GM19043 (cell line): Measurements from ENCODE around the gene NKG7.

Source experiments
- ATAC-seq: cut with Tn5 transposase; IDR thresholded peaks from one replicate; pipeline ENCODE4 v1.9.1; 2021; ENCODE audit warnings: low read depth; ENCODE audit not compliant: unreplicated experiment

Gene NKG7

DNA sequence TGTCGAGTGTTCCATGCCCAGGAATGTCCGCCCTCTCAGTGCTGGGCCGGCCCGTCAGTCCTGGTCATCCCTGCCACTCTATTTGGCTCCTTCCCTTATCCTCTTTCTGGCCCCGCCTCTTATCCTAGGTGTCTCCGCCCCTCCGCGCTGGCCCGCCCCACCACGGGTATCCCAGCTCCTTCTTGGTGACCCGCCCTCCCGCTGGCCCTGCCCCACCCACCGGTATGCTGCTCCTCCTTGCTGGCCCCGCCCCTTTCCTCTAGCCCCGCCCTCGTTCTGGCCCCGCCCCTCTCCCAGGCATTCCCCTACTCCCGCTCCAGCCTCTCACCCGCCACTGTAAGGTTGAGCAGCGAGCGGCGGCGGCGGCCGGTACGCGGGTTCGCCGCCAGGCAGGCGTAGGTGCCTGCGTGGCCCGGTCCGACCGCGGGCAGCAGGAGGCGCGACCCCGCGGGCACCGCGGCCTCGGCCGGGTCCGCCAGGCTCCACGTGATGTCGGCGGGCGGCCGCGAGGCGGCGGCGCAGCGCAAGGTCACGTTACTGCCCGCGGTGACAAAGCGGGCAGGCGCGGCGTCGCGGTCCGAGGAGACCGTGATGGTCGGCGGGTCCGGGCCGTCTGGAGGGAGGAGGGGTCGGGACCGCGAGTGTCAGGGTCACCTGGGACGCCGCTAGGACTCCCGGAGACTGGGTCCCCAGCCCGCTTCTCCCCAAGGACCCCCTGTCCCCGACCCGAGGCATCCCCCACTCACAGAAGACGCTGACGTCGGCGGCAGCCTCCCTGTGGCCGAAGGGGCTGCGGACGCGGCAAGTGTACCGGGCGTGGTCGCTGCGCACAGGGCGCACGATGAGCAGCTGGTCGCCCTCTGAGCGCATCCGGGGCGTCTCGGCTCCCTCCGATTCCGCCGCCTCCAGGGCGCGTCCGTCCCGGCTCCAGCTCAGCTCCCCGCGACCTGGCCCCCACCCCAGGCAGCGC is 32.5 kb downstream of the NKG7 start:
- no peak for ATAC-seq

DNA sequence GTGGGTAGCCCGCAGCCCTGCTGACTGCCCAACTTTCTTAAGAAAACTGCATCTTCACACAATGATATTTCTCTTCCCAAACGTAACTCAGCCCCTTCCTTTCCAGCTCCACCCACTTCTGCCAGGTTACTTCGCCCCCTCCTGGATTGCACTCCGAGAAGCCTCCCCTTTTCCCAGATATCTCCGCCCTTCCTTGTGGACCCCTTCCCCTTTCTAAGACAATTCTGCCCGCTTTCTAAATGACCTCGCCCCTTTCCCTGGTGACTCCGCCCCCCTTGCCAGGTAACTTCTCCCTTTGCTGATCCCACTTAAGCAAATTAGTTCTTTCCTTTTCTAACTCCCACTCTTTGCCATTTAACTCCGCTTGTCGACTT is 33.2 kb downstream of the NKG7 start:
- no peak for ATAC-seq

DNA sequence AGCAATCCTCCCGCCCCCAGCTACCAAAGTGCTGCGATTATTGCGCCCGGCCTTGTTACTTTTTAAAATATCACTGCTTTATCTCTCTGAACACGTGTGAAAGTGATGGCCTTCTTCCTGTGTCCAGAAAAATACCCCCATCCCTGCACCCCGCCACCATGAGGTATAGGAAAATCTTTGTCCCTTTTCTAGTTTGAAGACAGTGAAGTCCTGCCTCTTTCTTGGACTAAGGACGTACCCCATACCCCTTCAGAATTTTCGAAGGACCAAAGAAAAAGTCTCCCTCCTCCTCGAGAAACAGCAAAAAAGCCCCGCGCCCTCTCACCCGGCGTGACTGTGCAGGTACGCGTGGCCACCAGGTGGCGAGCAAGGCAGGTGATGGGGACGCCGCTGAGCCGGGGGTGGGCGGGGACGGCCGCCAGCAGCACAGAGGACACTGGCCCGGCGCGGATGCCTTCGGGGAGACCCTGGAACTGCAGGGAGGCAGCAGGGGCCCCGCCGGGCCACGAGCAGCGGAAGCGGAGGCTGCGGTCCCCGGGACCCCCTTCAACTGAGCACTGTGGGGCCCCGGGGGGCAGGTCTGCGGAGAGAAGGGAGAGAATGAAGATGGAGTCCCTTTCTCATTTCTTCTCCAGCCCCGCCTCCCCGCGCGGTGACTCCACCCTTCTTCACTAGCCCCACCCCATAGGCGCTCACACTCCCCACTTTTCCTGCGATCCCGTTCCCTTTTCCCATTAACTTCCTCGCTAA is 33.7 kb downstream of the NKG7 start:
- peak; percentile 70 for ATAC-seq

DNA sequence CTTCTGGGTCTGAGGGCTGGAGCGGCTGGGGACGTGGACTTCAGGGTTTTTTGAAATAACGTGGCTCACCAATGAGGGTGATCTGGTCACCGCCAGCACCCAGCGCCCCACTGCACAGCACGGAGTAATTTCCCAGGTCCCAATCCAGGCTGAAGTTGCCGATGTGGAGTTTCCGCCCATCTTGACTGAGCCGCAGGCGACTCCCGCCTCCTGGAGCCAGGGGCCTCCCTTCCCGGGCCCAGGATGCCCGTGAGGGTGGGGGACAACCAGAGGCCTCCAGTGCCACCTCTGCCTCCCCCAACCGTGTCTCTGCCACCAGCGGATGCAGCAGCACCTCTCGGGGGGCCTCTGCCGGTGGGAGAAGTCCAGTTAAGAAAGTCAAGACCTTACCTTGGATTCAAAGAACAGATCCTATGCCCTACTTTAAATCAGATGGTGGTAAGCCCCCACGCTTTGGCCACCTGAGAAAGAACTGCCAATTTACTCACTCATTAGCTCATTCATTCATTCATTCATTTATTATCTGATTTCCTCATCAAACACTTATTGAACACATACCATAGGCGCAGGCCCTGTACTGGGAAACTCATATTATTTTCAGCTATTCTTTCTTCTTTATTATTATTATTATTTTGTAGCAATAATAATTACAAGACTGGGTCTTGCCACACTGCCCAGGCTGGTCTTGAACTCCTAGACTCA is 34.4 kb downstream of the NKG7 start:
- ATAC-seq = no peak

DNA sequence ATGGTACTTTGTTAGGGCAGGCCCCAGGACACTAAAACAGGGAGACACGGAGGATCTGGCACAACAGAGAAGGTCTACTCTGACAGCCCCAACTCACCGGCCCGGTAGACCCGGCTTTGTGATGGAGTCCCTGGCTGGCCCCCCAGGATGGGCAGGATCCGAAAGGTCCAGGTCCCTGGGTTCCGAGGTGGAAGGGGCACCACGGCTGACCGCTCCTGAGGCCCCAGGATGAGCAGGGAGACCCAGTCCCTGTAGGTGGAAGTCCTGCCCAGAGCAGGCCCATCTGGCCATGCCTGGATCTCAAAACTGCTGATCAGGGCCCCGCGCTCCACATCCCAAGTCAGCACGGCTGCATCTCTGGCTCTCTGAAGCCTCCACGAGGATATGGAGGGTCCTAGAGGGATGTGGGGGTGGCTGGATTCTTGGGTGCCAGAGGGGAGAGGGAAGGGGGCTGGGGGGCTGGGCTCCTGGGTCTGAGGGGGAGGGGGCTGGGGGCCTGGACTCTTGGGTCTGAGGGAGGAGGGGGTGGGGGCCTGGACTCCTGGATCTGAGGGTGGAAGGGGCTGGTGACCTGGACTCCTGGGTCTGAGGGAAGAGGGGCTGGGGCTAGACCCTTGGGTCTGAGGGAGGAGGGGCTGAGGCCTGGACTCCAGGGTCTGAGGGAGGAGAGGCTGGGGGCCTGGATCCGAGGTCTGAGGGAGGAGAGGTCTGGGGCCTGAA is 35.2 kb downstream of the NKG7 start:
- ATAC-seq = no peak

DNA sequence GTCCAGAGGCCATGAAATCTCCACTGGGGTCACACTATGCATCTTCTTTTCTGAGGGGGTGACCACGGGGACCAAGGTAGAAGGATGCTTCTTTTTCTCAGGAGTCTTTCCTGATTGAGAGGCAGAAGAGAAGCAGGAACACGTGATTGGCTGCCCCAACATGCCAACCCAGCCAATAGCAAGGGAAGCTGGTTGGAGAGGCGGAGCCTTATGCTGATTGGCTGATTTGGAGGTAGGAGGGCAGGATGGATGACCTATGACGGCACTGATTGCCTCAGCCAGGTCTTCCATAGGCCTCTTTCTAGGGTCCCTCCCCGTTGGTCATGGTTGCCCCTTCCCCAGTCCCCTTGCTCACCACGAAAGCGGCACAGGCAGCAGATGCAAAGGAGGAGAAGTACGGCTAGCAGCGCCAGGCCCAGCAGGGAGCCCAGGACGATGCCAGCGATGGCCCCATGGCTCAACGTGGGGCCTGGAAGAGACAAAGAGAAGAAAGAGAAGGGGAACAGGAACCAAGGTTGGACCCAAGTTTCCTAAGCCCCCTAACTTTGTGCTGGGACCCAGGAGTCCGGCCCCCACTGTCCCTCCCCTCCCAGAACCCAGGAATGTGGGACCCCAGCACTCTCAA is 38.5 kb downstream of the NKG7 start:
- no peak for ATAC-seq

DNA sequence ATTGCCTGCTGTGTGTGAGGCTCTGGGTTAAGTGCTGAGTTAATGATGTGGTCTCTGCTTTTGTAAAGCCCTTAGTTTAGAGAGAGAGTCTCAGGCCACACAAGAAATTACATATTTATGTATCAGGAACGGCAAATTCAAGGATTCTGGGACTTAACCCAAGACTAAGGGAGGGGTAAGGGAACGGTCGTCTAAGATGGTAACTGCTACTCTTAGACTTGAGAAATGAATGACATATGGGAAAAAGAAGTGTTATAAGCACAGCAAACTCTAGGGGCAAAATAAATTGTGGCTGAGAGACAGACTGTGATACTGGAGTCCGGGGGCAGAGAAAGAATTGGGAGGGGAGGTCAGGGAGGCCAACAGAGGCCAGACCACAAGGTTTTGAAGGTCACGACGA is 40.7 kb downstream of the NKG7 start:
- ATAC-seq = no peak

DNA sequence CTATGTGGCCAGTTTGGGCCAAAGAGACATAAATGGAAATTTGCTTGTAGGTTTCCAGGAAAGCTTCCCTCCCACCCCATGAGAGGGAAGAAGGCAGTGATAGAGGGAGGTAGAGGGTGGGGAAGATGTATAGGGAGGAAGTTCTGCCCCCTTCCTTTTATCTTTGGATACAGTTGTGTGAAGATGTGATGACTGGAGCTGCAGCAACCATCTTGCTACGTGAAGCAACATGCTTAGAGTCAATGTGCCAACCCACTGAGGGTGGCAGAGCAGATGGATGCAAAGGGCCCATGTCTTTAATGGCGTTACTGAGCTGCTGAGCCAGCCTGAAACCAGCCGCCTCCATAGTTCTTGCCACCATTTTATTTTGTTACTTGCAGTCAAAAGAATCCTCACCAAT is 41.3 kb downstream of the NKG7 start:
- no peak for ATAC-seq

DNA sequence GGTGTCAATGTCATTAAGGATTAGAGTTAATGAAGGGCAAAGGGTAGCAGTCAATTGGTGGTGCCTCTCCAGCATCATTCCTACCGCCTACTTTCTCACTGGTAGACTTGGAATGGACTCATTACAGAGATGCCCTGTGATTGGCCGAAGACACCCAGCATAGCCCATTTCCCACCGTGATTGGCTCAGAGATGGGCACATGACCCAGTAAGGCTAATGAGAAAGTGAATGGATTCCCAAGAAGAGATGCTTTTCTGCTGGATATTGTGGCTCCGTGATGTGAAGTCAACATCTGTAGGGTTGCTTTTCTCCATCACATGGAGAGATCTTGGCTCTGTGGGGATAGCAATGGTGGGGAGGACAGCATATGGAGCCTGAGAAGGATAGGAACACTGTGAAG is 42.1 kb downstream of the NKG7 start:
- no peak for ATAC-seq

DNA sequence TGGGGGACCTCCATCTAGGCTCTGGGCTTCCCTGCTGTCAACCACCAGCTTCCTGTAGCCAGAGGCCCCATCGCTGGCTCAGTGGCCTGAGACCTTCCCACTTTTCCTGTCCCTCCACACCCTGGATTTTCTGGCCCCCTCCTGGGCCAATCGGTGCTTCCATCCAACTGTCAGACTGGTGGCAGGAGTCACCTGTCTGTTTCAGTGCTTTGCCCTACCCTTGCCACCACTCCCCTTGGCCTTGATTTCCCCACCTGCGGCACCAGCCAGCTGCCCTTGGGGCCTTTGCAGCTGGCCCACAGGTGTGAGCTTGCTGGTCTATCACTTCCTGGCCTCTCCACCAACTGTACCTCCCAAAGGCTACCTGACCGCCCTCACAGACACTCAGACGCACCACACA is 43.0 kb downstream of the NKG7 start:
- ATAC-seq = no peak

DNA sequence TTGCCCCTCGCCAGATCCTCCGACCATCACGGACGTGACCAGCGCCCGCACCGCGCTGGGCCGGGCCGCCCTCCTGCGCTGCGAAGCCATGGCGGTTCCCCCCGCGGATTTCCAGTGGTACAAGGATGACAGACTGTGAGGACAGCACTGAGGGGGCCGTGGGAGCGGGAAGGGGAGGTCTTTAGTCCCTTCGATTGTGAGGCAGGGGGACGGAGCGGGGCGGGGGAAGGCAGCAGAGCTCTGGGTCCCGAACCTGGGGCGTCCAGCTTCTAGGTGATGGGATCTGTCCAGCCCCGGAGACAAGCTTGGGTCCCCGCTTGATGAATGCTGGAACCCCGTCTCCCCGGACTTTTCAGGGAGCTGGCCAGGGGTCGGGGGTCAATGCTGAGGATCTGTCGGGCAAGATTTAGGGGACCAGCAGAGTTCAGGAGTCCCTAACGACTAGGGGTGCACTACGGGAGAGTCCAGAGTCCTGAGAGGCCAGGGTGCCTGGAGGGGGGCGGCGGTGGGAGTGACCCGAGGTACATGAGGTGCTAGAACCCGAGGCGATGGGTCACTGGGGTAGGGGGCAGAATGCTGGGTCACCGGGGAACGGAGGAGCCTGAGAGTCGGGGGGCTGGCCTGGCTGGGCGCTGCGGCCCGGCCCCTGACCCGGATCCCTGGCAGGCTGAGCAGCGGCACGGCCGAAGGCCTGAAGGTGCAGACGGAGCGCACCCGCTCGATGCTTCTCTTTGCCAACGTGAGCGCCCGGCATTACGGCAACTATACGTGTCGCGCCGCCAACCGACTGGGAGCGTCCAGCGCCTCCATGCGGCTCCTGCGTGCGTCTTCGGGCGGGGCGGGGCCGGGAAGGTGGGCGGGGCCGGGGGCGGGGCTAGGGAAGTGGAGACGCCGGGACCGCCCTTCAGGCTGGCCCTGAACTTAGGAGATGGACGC is 45.1 kb downstream of the NKG7 start:
- ATAC-seq = no peak

DNA sequence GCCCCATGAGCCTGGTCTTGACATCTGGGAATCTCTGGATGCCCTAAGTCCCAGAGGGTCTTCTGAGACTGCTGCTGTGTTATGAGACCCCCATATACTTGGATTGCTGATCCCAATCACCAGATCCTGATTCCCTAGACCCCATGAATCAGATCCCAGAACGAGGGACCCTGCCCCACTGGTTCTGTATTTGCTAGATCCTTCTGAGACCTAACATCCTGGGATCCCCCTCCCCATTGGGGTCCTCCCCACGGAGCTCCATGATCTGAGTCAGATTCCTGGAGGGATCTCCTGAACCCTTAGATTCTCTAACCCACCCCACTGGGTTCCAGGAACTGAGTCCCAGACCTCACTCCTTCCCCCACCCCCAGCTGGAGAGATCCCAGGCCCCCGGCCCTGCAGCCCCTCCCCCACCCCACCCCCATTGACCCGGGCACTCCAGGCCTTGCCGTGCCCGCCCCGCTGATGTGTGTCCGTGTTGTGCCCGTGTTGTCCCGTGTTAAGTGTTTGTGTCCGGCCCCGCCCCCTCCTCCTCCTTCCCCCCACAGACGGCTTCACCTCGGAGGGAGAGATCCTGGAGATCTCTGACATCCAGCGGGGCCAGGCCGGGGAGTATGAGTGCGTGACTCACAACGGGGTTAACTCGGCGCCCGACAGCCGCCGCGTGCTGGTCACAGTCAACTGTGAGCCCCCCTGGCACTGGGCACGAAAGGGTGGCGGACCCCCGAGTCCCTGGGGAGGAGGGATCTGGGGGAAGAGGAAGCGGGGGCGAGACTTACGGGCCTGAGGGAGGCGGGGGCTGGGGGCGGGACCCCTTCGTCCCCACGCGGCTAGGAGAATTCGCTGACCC is 46.0 kb downstream of the NKG7 start:
- ATAC-seq = no peak

DNA sequence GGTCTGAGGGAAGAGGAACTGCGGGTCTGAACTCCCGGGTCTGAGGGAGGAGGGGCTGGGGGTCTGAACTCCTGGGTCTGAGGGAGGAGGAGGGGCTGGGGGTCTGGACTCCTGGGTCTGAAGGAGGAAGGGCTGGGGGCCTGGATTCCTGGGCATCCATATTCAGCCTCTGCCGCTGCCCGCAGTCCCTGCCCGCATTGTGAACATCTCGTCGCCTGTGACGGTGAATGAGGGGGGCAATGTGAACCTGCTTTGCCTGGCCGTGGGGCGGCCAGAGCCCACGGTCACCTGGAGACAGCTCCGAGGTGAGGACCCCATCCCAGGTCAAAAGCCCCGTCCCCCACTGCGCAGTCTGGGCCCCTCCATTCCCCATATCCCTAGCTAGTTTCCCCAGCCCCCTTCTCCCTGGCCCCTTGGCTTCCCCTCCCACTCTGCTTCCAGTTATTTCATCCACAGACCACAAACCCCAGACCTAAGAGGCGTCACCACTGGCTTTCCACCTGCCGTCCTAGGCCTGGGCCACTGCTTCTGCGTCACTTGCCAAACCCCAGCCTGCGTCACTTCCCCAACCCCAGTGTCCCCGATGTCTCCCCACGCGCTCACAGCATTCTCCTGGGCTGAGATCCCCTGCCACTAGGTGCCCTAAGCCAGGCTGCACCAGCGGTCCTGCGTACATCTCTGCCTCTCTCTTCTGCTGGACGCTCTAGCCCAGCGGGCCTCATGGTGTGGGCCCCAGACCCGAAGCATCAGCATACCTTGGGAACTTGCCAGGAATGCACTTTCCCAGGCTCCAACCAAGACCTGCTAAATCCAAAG is 47.1 kb downstream of the NKG7 start:
- no peak for ATAC-seq

DNA sequence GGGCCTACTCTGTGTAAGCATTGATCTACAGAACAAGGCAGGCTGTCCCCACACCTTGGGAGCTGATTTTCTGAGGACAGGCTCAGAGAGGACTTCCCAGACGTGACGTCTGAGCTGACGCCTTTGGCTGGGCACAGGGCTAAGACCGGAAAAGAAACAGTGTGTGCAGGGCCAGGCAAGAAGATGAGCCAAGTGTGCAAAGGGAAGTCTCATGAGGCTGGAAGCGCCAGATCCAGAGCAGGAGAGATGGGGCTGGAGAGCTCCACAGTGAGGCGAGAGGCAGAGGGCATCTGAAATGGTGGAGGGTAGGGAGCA is 48.3 kb downstream of the NKG7 start:
- ATAC-seq = no peak

DNA sequence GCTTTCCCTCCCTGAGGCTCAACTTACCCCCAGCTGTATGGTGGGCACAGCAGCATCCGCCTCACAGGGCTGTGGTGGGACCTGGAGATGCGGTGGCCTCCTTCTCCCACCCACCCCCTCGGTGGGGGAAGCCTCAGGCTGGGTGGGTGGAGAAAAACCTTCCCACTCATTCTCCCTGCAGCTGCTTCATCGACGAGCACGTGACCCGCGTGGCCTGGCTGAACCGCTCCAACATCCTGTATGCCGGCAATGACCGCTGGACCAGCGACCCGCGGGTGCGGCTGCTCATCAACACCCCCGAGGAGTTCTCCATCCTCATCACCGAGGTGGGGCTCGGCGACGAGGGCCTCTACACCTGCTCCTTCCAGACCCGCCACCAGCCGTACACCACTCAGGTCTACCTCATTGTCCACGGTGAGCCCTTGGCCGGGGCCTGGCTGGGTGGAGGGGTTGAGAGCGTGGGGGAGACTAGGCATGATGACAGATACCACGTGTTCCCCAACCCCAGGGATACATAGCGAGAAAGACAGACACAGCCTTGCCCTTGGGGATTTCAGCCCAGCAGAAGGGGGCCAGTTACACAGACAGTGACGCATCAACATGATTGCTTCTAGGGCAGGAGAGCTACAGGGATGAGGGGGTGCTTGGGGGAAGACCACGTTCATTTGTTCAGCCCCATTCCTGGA is 48.8 kb downstream of the NKG7 start:
- no peak for ATAC-seq

DNA sequence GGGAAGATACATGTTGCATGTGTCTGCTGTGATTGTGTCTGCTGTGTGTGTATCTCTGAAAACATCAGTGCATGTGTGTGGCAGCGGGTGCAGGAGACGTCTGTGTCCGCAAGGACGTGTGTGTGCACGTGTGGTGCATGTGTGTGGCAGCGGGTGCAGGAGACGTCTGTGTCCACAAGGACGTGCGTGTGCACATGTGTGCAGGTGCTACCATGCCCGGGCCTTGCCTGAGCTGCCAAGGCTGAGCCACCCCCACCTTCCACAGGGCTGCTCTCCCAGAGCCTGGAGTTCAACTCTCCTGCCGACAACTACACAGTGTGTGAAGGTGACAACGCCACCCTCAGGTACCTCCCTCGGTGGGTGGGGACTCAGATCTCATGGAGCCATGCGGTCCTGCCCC is 50.7 kb downstream of the NKG7 start:
- no peak for ATAC-seq
